ENCODE results near the gene FOCAD. TPM values are rescaled to one million over a fixed set of nuclear protein-coding genes. Genes with fewer than 3 reads are reported as not detected.

Gene FOCAD
- polyA plus RNA-seq, 12 donors, result 14.9 to 24.1 (median 19.4) TPM; not detected in 1

DNA sequence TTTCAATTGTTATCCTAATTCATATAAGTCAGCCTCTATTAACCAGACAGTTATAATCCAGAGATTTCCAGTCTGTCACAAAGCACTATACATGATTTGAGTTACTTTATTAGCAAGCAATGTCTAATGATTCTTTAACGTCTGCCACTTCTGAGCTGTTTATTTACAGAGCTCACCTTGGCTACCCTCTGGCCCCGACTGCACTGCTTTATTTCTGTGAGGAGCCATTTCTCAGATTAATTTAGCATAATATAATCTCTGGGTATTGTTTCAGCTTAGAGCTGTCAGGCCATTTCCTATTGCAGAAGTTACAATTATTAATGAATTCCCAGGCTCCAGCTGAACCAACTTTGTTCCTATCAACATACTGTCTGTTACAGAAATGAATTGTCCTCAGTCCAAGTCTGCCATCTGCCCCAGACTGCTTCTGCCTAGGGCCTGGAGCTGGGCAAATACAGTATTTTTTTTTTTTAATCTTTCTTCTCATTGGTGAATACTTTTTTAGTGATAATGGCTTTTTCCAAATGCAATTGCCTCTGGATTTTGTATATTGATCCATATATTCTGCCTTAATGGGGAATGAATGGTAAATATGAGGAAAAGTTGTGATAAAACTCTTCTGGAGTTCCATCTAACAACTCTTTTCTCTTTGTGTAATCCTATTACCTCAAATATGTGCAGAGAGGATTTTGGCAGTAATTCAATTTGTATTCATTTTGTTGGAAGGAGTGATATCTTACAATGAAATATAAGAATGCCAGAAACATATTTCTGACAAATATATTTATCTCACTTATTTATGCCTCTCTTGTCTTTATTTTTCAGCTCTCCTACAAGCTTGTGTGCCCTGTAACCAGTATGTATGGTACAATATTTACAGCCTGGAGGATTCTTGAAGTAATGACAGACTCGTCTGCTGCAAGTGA, 104.7 kb downstream of the FOCAD start:
- DNase-seq, result no peak

GRCh38 chr9:20790721-20791120, 106.7 kb downstream of the FOCAD start:
- DNase-seq, result no peak

- DNase-seq, result no peak
Measured at GRCh38 chr9:20791682-20792081, 107.6 kb downstream of the FOCAD start.

DNA sequence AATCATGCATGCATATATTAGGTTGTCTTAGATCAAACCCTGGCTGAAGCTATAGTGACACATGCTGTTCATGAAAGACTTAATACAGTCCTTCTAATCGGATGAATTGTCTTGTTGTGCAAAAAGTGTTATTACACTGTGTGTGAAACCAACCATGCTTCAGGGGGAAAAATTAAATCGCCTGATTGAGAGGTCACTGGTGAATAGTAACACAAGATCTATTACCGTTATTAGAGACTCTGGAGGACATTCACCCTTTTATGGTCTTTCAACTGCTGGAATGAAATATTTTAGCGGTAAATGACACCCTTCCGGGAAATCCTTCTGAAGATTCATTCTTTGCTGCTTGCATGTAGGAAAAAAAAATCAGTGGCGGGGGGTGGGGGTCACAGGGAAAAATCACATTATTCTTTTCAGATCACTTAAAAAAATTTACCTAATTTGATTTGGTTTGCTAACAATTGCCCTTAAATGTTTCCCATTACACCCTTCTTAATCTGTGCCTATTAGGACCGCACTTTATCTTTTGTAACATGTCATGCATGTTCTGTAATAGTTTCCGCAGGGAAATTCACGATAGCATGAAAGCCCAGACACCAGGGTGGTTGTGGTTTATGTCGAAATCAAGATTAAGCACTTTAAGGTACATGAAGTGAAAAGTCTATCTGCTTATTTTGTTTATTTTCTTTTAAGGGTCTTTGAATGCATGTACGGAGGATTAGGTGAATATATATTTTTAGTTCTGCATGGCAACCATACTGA, 120.6 kb downstream of the FOCAD start:
- DNase-seq, result no peak

GRCh38 chr9:20805766-20806165, 121.7 kb downstream of the FOCAD start:
- DNase-seq, result no peak

DNA sequence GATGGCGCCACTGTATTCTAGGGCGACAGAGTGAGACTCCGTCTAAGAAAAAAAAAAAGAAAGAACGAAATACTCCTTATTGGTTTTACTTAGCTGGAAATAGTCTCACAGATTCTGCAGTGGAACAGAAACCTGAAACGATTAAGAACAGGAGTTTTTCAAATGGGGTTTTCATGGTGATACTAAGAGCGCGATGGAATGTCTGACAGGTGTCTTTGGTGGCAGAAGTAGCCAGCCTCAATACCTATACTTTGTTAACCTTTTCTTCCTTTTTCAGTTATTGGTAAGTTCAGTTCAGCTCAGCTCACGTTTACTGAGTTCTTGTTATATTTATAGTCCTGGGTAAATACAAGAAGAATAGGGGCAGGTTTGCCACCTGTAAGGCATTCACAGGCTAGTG, 123.9 kb downstream of the FOCAD start:
- no peak for DNase-seq

- no peak for DNase-seq
Measured at GRCh38 chr9:20811872-20812271, 127.8 kb downstream of the FOCAD start.

- DNase-seq, result no peak
Measured at GRCh38 chr9:20815923-20816703, 132.1 kb downstream of the FOCAD start.

GRCh38 chr9:20823051-20823450, 139.0 kb downstream of the FOCAD start:
- no peak for DNase-seq

DNA sequence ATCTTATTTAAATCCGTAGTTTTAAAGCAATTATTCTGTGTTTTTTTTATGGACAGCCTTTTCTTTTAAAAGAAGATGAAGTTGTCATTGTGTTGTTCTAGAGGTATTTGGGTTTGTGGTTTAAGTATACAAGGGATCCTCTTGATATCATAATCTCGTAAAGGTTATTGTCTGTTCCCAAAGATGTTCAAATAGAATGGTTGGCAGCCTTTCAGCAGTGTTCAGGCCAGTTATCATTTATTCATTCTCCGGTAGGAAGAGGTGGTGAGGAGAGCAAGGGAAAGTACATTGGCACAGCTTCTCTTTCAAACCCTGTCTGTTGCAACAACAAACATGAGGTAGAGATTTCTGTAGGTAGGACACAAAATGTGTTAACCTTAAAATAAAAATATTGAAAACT, 147.0 kb downstream of the FOCAD start:
- DNase-seq, result no peak

DNA sequence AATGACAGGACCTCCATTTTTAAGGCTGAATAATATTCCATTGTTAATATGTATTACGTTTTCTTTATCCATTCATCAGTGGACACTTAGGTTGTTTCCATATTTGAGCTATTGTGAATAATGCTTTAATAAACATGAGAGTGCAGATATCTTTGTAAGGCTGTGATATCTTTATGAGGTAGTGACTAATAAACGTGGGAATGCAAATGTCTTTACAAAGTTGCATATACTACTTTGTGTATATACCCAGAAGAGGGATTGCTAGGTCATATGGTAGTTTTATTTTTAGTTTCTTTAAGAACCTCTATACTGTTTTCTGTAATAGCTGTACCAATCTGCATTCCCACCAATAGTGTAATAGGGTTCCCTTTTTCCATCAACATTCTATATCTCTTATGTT, 148.7 kb downstream of the FOCAD start:
- no peak for DNase-seq

DNA sequence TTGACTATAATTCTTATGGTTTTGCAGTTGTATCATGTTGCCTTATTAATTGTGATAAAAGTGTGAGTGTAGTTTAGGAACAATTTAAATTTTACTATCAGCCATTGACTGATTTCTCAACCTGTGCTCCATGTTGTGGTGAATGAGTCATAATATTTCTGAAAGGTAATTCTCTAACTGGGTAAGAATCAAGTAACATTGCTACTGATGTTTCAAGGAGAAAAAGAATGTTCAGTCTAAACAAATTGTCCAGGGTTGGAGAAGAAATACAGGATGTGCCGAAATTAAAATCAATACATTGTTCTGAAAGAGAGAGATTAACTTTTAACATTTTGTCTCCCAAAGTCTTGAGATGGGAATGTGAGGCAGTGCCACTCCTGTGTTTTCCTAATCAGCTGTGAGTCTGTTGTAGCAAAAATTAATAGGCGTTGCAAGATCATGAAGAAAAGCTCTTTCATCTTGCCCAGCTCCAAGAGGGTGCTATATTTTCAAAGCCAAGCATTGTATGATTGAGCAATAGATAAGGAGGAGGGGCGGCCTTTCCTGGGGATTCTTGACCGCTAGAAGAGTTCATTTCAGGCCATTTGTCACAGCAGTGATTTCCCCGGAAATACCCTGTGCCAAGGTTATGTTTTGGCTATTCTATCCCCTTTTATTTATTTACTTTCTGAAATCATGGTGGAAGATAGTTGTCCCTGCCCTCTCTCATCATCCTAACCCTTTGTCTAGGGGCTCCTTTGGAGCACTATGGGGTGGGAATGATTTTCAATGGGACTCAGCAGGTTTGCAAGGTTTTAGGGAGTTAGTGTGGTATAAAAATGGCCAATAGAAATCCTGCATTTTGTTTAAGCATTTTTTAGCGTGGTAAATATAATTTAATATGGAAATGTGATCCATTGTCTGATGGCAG, 151.6 kb downstream of the FOCAD start:
- DNase-seq, result no peak

DNA sequence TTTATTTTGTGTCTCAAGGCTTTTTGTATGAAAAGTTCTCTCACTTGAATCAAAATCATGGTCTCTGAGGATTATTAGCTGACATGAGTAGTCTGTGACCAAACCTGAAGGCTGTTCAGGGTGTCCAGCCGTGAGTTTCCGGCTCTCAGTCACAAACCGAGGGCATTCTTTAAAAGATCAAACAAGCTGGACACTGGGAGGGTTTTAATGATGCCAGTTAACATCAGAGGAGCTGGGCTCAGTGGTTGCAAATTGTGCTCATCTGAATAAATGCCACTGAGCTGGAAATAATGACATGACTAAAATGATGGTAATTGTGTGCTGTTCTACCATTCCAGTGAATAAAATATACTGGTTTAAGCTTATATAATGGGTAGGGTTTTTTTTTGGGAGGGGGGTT, 153.1 kb downstream of the FOCAD start:
- DNase-seq, result no peak

GRCh38 chr9:20838218-20838617, 154.2 kb downstream of the FOCAD start:
- no peak for DNase-seq

- DNase-seq, result no peak
Measured at GRCh38 chr9:20844916-20845315, 160.9 kb downstream of the FOCAD start.

DNA sequence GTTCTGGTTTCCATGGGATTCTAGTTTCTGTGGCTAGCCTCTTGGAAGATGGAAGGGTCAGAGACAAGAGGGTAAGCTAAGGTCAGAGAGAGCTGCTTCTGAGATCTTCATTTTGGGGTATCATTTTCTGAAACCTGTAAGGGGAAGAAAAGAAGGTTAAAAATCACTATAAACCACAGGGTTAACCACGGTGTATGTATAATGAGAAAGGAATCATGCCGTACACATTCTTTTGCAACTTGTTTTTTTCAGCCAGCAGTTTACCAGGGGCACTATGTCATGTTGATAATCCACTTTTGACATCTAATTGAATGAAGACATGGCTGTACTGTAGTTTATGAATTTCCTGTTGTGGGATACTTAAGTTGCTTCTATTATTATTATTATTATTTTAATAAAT, 164.4 kb downstream of the FOCAD start:
- no peak for DNase-seq

GRCh38 chr9:20853866-20854265, 169.8 kb downstream of the FOCAD start:
- no peak for DNase-seq

- DNase-seq, result no peak
Measured at GRCh38 chr9:20854444-20854843, 170.4 kb downstream of the FOCAD start.

- DNase-seq, result no peak
Measured at GRCh38 chr9:20863945-20864344, 179.9 kb downstream of the FOCAD start.

- DNase-seq, result no peak
Measured at GRCh38 chr9:20865347-20865746, 181.3 kb downstream of the FOCAD start.

DNA sequence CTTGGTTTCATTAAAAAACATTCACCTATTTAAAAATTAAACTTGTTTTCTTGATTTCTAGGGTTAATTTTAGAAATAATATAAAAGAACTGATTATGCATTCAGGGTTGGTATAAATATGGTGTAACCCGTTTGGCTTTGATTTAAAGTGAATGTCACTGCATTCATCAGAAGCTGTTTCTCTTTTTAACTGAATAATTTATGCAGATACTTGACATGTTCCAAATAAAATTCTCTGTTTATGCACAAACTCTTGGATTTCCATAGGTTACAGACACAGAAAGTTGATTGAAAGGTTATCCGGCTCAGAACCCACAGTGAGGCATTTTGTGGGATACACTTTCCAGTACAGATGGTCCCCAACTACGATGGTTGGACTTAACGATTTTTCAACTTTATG, 186.1 kb downstream of the FOCAD start:
- no peak for DNase-seq

All from muscle of arm (tissue), 12 donors.